T-helper 1 cell (primary cell): ENCODE results near the gene FBXO34.

Source experiments
- DNase-seq, 5 donors: peaks; one replicate each; pipeline ENCODE4 v3.0.0-alpha.2; 2012 to 2020

FBXO34 gene

DNA sequence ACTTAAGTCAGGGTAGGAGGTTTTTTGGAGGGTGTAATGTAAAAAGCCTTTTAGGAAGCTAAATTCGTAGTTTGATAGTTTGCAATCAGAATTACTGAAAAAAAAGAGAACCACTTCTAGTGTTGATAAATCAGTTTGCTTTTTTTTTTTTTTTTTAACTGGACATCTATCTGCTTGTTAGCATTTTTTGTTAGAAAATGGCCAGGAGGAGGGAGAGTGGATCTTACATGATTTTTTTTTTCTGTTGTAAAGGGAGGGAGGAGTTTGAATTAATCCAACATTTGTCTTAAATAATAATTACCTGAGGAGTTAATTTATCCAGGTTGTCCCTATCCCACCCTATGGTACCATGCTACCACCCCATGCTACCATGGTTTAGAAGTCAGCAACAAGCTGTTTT, 1.2 kb downstream of the FBXO34 start:
- no peak for DNase-seq

GRCh38 chr14:55272922-55273321, 1.7 kb downstream of the FBXO34 start:
- DNase-seq: no peak

- DNase-seq: no peak
Measured at GRCh38 chr14:55274146-55274545, 2.9 kb downstream of the FBXO34 start.

DNA sequence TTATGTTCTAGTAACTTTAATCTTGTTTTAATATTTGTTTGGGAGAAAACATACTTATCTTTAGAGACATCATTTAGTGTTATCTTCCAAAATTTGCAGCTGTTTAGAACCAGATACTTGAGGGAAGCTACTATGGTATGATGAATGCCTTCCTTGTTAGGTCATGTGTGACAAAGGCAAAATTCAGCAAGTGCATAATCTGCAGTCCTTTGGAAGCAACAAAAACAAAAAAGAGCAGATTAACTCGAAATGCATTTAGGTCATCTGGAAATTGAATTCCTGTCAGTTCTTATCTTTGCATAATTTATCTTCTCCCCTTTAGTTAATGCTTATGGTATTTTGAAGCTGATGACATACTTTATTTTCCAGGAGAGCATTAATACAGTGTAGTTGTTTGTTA, 3.5 kb downstream of the FBXO34 start:
- no peak for DNase-seq

DNA sequence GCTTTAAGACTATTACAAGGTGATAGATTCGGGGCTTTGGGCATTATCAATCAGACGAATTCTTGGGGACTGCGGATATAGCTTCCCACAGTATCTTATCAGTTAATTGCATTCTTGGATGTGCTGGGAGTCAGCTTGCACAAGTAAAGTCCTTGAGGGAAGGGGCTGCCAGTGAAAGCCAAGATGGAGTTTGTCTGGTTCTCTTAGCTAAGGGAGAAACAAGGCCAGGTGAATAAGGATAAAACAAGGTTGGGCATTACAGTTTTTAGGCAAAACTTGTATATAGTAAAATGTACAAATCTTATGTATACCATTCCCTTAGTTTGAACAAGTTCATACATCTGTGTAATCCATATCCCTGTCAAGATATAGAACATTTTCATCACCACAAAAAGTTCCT, 5.5 kb downstream of the FBXO34 start:
- DNase-seq: no peak

- peak in 1 of 5 donors; percentile 32 for DNase-seq
Measured at GRCh38 chr14:55277972-55278740, 6.9 kb downstream of the FBXO34 start.

GRCh38 chr14:55279384-55279783, 8.2 kb downstream of the FBXO34 start:
- DNase-seq: no peak

DNA sequence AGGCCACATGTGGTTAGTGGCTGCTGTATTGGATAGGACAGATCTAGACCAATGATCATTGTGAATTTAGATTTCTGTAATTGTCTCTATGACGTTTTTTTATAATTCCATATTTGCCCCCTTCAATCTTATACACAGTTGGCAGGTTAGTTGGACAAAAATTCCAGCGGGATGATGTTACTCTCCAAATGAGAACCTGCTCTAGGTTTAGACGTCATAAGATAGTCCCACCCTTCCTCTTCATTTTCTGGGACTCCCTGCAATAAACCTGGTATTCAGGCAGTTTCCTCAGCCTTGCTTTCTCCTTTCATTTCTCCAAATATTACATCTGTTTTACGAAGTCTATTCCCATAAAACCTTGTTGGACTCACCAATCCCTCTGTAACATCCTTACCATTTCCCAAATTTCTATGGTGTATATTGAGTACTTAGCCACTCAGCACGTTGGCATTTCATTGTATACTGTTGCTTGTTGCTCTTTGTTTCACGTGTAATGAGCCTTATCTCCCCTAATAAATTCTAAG, 10.2 kb downstream of the FBXO34 start:
- no peak for DNase-seq

- DNase-seq: no peak
Measured at GRCh38 chr14:55285048-55285652, 13.9 kb downstream of the FBXO34 start.

GRCh38 chr14:55288439-55288838, 17.2 kb downstream of the FBXO34 start:
- DNase-seq: no peak

DNA sequence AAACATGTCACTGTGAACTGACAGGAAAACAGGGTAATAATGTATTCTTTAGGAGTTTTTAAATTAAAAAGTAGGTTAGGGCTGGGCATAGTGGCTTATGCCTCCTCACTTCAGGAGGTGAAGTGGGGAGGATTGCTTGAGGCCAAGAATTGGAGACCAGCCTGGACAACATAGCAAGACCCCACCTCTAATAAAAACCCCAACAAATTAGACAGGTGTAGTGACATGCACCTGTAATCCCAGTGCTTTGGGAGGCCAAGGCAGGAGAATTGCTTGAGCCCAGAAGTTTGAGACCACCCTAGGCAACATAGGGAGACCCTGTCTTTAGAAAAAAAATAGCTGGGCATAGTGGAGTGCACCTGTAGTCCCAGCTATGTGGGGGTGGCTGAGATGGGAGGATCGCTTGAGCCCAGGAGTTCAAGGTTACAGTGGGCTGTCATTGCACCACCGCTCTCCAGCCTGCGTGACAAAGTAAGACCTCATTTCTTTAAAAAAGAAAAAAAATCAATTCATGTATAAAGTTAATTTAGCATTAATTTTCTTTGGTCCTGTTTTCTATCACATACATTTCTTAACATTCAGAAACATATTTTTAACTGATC, 20.4 kb downstream of the FBXO34 start:
- no peak for DNase-seq

DNA sequence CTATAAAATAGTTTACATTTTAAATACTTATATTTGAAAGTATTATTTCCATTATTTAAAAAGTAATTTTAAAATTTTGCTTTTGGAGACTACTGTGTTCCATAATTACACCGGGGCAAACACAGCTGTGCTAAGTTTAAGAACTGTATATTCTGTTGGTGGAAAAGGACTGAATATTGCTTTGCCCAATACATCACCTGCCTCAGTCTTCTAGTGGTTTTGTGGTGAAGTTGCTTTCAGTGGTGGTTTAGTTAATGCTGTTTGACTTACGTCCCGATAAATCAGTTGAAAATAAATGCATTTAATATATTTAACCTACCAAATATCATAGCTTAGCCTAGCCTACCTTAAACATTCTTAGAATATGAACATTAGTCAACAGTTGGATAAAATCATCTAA, 23.4 kb downstream of the FBXO34 start:
- no peak for DNase-seq

- DNase-seq: peak in 2 of 5 donors; percentile 7 to 61
Measured at GRCh38 chr14:55297611-55298499, 26.6 kb downstream of the FBXO34 start.

GRCh38 chr14:55298500-55298822, 27.2 kb downstream of the FBXO34 start:
- no peak for DNase-seq

DNA sequence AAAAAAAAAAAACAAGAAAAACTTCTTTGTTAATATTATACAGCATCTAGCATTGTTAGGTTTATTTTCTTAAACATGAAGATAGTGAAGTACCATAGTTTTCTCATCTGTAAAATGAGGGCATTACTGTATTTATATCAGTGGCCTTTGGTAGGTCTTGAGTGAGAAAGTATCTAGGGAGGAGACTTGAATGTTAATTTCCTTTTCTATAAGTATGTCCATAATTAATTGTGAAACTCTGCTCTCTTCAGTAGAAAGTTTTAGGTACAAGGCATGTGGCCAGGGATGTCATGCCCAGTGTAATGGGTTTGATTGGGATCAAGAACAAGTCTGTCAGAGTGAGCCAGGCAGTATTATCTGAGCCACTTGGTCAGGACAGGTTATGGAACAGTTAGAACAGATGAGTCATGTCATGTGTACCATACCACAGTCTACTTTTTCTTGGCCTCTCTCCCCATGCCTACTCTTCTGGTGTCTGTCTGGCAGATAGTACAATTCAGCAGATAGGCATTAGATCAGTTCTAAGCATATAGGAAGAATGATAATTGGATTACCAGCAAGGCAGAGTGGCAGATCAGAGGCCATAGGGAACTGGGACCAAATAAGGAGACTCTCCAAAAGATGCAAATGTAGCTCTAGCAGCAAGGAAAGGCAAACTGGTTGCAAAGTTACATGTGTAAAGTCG, 30.4 kb downstream of the FBXO34 start:
- DNase-seq: peak in 1 of 5 donors; percentile 18

DNA sequence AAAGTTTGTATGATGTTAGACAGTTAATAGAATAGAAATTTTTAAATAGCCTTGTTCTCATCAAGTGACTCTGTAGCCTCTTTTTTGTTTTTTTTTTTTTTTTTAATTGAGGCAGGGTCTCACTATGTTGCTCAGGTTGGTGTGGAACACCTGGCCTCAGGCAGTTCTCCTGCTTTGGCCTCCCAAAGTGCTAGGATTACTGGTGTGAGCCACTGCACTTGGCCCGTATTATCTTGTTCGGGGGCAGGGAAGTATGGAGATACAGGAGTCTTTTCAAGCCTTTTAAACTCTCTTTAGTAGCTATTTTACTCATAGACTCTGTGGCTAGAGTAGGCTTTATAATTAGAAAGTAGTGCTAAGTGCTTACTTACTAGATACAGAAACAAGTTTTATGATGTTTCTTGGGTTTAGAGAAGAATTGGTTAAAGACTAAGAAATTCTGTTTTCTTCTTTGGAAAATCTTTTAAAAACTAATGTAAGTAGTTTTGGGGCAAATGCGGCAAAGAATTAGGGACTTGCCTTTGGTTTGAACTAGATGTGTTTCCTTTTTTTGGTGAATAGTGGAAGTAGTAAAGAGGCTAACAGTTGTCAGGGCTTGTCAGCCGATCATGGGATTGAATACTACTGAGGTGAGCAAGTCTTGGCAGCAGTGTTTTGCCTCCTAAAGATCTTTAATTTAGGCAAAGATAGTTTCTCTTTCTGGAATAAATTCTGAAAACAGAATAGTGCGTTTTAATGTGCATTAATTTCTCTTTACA, 31.3 kb downstream of the FBXO34 start:
- DNase-seq: no peak

DNA sequence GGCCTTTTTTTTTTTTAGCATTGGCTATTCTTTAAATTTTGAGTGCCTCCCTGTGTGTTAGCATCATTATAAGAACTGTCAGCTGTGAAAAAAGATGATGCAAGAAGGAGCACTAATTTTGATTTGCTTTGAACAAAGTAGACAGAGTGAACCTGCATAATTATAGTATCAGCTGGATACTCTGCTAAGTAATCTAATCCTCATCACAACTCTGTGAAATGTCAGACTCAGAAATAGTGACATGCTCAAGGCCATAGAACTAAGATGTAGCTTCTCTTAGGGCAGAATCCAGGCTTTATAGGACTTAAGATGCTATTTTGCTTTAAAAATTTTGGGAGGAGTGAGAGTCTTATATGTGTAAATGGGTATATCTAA, 31.9 kb downstream of the FBXO34 start:
- DNase-seq: no peak

DNA sequence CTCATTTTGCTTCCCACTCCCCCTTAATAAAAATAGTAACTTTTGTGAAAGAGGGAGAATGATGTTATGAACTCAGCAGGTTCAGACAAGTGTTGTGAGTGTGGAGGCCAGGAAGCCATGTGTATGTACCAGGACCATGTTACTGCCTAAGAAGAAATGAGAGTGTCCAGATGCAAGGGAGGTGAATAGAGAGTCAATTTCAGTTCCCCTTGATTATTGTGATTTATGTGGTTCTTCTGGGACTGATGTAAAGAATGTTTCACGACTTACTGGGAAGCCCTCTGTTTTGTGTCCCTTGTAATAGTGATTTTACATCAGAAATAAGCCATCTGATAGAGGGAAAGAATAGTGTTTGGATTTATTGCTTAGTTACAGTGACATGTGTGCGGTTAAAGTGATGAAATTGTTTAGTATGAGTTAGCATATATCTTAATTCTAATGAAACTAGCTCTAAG, 32.5 kb downstream of the FBXO34 start:
- no peak for DNase-seq

GRCh38 chr14:55306938-55307589, 35.8 kb downstream of the FBXO34 start:
- DNase-seq: no peak

- DNase-seq: no peak
Measured at GRCh38 chr14:55309154-55309553, 37.9 kb downstream of the FBXO34 start.

GRCh38 chr14:55309761-55310365, 38.6 kb downstream of the FBXO34 start:
- DNase-seq: no peak
